Colonic mucosa (tissue), 4 donors: Measurements from ENCODE around the gene LIN28B. TPM values are rescaled to one million over a fixed set of nuclear protein-coding genes. Genes with fewer than 3 reads are reported as not detected.

Source experiments
- DNase-seq: peaks from one replicate; pipeline ENCODE4 v3.0.0-alpha.2; 2020
- H3K27ac ChIP-seq: fragments of 200-600 bp; one replicate; pipeline ENCODE4 v1.8.0; 2021
- H3K27me3 ChIP-seq: fragments of 200-600 bp; one replicate; pipeline ENCODE4 v1.8.0; 2021
- H3K36me3 ChIP-seq: fragments of 200-600 bp; one replicate; pipeline ENCODE4 v1.8.0; 2021
- H3K4me1 ChIP-seq: fragments of 200-600 bp; one replicate; pipeline ENCODE4 v1.8.0; 2021; ENCODE audit warnings: mild to moderate bottlenecking
- H3K4me3 ChIP-seq: fragments of 200-600 bp; one replicate; pipeline ENCODE4 v1.8.0; 2021
- H3K9ac ChIP-seq, 2 donors: one replicate each; pipeline ENCODE4 v1.7.0; 2013; ENCODE audit warnings: control low read depth in 2 of 2, low read depth in 2 of 2, low read length in 2 of 2
- H3K9me3 ChIP-seq: fragments of 200-600 bp; one replicate; pipeline ENCODE4 v1.8.0; 2021
- CTCF ChIP-seq: fragments of 200-600 bp; IDR thresholded peaks from one replicate; pipeline ENCODE4 v1.8.0; 2022; ENCODE audit warnings: antibody characterized with exemption, mild to moderate bottlenecking
- intact Hi-C: fragments of 100-400 bp; cut with DNase I; formaldehyde crosslinking; loops from one replicate; pipeline ENCODE4 v1.14.1; 2022
- total RNA-seq, 2 donors: library from RNA; stranded (reverse); fragmentation: NEBNext Ultra II Directional in 1 of 2; extraction: Animal tissue kit (Norgen Biotek cat#: 25700) in 1 of 2; gene quantifications; one replicate each; pipeline ENCODE4 v1.2.1, GENCODE V29; 2021
- donor health status: healthy.
- donor health status: DM: no; HTN: no; CAD: no.
- donor health status: DM: no; HTN: no; CAD: no.

Gene LIN28B
- total RNA-seq, 2 donors from 2014 or later = 0.12 TPM; not detected in 1

GRCh38 chr6:105021399-105021798 lies 64.5 kb downstream of the LIN28B start:
- Histone ChIP-seq H3K9ac (no peak overlapping the region), H3K36me3 (no peaks in the 10 kb centered on the region), H3K27ac (no peak overlapping the region), H3K9me3 (no peaks in the 10 kb centered on the region), H3K27me3 (no peaks in the 10 kb centered on the region), H3K4me3 (no peak overlapping the region), H3K4me1 (no peaks in the 10 kb centered on the region)
- intact Hi-C loops = no loop called here
- no peak for TF ChIP-seq CTCF
- DNase-seq = no peak

- Histone ChIP-seq H3K36me3 (no peaks in the 10 kb centered on the region), H3K9me3 (no peaks in the 10 kb centered on the region), H3K4me1 (no peaks in the 10 kb centered on the region), H3K9ac (no peak overlapping the region), H3K4me3 (no peak overlapping the region), H3K27me3 (no peaks in the 10 kb centered on the region), H3K27ac (no peak overlapping the region)
- intact Hi-C loops = no loop called here
- TF ChIP-seq CTCF = no peak
- DNase-seq = no peak
Observed at GRCh38 chr6:105022416-105022815, 65.5 kb downstream of the LIN28B start.

- H3K4me1 ChIP-seq = no peaks in the 10 kb centered on the region
- no peaks in the 10 kb centered on the region for H3K9me3 ChIP-seq
- no peak for TF ChIP-seq CTCF
- no peaks in the 10 kb centered on the region for H3K36me3 ChIP-seq
- no peaks in the 10 kb centered on the region for H3K27me3 ChIP-seq
- intact Hi-C loops = no loop called here
- no peak for DNase-seq
- no peak overlapping the region for H3K27ac ChIP-seq
- H3K9ac ChIP-seq = no peak overlapping the region
- no peak overlapping the region for H3K4me3 ChIP-seq
Observed at GRCh38 chr6:105024803-105025202, 67.9 kb downstream of the LIN28B start.

GRCh38 chr6:105028898-105029297 lies 72.0 kb downstream of the LIN28B start:
- no peak overlapping the region for H3K9ac ChIP-seq
- no peak for TF ChIP-seq CTCF
- H3K4me3 ChIP-seq = no peak overlapping the region
- H3K27ac ChIP-seq = no peak overlapping the region
- intact Hi-C loops = no loop called here
- DNase-seq = no peak
- H3K9me3 ChIP-seq = no peaks in the 10 kb centered on the region
- H3K27me3 ChIP-seq = no peaks in the 10 kb centered on the region
- H3K4me1 ChIP-seq = no peaks in the 10 kb centered on the region
- H3K36me3 ChIP-seq = no peaks in the 10 kb centered on the region

- Histone ChIP-seq H3K9me3 (no peaks in the 10 kb centered on the region), H3K36me3 (no peaks in the 10 kb centered on the region), H3K27ac (no peak overlapping the region), H3K4me3 (no peak overlapping the region), H3K9ac (no peak overlapping the region), H3K27me3 (no peaks in the 10 kb centered on the region), H3K4me1 (no peaks in the 10 kb centered on the region)
- TF ChIP-seq CTCF = no peak
- intact Hi-C loops = no loop called here
- no peak for DNase-seq
Observed at GRCh38 chr6:105029581-105029980, 72.7 kb downstream of the LIN28B start.

GRCh38 chr6:105034470-105034869 lies 77.6 kb downstream of the LIN28B start:
- TF ChIP-seq CTCF = no peak
- H3K4me3 ChIP-seq = no peak overlapping the region
- no peak overlapping the region for H3K9ac ChIP-seq
- DNase-seq = no peak
- H3K27me3 ChIP-seq = no peaks in the 10 kb centered on the region
- H3K36me3 ChIP-seq = no peaks in the 10 kb centered on the region
- H3K9me3 ChIP-seq = no peaks in the 10 kb centered on the region
- no peaks in the 10 kb centered on the region for H3K4me1 ChIP-seq
- no peak overlapping the region for H3K27ac ChIP-seq
- intact Hi-C loops = no loop called here
